Loucy (cell line): Measurements from ENCODE around the gene CCDC51.

Experiments used
- EZH2phosphoT487 ChIP-seq: fragments of 200-600 bp; IDR thresholded peaks from 2 replicates; pipeline ENCODE4 v1.6.1; 2018; ENCODE audit warnings: antibody characterized with exemption, mild to moderate bottlenecking, moderate library complexity, borderline replicate concordance
- TF ChIP-seq, protein P1 (sequence below): fragments of 200-600 bp; sonication (generic); conservative IDR thresholded peaks from 2 replicates; pipeline ENCODE4 v1.5.1; 2014; ENCODE audit warnings: mild to moderate bottlenecking, antibody characterized with exemption, low read length

DNA sequence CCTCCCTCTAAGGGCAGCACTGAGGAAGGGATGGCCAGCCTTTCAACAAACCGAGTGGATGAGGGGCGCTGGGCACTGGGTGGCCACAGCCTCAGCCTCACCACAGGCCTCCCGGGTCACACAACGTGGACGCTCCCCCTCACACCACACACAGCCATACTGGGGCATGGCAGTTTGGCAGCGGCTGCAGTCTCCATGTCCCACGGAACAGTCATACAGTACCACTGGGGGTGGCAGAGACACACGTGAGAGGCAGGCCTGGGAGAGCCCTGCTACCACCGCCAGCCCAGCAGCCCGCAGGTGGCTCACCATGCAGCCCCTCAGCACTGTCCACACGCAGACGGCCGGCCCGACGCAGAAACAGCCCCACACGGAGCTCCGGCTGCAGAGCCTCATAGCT lies 21.8 kb downstream of the CCDC51 start:
- TF ChIP-seq, protein P1, sequence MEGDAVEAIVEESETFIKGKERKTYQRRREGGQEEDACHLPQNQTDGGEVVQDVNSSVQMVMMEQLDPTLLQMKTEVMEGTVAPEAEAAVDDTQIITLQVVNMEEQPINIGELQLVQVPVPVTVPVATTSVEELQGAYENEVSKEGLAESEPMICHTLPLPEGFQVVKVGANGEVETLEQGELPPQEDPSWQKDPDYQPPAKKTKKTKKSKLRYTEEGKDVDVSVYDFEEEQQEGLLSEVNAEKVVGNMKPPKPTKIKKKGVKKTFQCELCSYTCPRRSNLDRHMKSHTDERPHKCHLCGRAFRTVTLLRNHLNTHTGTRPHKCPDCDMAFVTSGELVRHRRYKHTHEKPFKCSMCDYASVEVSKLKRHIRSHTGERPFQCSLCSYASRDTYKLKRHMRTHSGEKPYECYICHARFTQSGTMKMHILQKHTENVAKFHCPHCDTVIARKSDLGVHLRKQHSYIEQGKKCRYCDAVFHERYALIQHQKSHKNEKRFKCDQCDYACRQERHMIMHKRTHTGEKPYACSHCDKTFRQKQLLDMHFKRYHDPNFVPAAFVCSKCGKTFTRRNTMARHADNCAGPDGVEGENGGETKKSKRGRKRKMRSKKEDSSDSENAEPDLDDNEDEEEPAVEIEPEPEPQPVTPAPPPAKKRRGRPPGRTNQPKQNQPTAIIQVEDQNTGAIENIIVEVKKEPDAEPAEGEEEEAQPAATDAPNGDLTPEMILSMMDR: no peak
- no peak for TF ChIP-seq EZH2phosphoT487
